NOMO-1 treated with dmso at 0.1 percent for 144 hours (cell line): ENCODE measurements around the gene JSRP1.
A peak's percentile ranks its signal among the peaks of the same experiment; 100 is the strongest.
"Not testable (repeated sequence)": the region's sequence is repeated elsewhere in the genome, so short reads cannot be mapped to it uniquely, and the experiment has no call there.

Experiments used
- DNase-seq: peaks from one replicate; lab custom pipeline; 2025; ENCODE audit not compliant: unreplicated experiment; lab: John Stamatoyannopoulos, UW

The JSRP1 gene

GRCh38 chr19:2282862-2283237, 26.6 kb upstream of the JSRP1 start:
- no peak for DNase-seq

DNA sequence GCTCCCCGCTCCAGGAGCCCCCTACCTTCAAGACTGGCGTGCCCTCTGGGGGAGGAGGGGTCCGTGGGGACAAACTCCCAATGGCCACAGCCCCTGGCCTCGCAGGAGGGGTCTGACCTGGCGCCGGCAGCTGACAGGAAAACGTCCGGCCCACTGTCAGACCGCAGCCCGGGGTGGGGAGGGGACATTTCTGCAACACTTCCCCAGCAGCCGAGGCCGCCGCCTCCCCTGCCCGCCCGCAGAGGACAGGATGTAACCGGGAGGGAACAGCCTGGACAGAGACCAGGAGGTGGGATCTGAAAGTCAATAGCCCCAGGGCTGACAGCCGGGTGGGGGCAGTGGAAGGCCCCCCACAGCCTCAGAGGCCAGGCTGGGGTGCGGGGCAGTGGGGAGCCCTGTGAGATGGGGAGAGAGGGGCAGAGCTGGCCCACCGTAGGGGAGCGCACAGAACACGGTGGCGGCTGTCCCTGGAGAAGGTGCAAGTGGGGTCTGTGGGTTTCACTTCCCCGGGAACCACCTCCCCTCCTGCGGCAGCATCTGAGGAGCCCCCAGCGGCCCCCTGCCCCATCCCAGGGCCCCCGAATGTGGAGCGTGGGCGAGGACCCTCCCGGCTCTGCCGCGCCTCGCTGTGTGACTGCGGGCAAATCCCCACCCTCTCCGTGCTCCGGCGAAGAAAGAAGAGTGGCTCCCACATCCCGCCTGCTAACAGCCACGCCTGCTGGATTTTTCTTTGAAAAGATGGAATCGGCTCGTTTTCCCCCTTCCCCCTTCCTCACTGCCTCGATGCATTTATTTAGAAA, 26.0 kb upstream of the JSRP1 start, which contains the start of gene PEAK3:
TSS of gene PEAK3 (minus strand) at position 114 of the 800 bp plus-strand sequence. CDS start 1,244 bp downstream, outside the sequence.
- peak; percentile 57 for DNase-seq

- not testable (repeated sequence) for DNase-seq
Observed at GRCh38 chr19:2281265-2282061, 25.2 kb upstream of the JSRP1 start.

DNA sequence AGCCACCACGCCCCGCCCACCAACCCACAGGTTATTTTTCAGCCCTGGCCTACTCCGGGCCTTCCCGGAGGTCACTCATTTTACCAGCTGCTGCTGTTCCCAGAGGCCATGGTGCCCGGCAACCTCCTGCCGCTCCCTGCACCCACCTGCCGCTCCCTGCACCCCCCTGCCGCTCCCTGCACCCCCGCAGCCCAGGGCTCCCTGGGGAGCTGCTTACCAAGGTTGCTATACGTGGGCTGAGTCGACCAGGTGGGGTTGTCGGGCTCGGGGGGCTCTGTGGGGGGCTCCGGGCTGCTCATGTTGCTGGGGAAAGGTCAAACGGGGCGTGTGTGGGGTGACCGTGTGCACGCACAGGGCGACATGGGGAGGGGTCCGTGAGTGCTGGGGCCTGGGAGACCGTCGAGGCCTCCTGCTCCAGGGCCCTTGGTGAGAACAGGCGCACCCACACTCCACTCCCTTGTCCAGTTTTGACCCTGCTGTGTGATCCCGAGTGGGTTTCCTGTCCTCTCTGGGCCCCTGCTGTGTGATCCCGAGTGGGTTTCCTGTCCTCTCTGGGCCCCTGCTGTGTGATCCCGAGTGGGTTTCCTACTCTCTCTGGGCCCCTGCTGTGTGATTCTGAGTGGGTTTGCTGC, 24.5 kb upstream of the JSRP1 start:
- DNase-seq = no peak

DNA sequence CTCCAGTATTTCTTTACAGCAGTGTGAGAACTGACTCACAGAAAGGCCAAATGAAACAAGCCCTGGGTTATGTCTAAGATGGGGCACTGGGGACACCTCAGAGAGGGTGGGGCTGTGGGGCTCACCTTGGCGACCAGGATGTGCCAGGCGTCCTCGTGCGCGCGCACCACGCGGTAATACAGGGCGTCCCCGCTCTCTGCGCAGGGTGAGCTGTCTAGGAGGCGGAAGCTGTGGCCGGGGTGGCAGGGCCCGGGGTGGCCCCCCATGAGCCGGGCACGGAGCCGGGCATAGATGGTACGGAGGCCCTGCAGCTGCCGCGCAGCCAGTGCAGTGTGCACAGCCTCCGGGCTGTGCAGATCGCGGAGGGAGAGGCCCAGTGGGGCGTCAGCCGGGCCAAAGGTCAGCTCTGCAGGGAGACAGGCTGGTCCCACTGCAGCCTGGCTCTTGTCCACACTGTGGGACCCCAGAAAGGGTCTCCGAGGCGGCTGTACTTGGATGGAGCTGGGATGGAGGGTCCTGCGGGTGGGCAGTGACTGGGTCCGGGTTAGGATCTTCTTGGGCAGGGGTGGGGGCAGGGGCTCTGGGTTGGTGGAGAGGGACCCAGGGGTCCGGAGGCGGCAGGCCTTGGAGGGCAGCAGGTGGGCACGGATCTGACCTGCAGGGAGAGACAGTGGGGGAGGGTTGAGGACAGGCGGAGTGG, 22.4 kb upstream of the JSRP1 start:
- DNase-seq = no peak

GRCh38 chr19:2277138-2277537, 20.9 kb upstream of the JSRP1 start:
- no peak for DNase-seq

- no peak for DNase-seq
Observed at GRCh38 chr19:2276429-2276986, 20.3 kb upstream of the JSRP1 start.

GRCh38 chr19:2275588-2276428, 19.6 kb upstream of the JSRP1 start:
- DNase-seq = no peak

- DNase-seq = peak; percentile 46
Observed at GRCh38 chr19:2274931-2275535, 18.8 kb upstream of the JSRP1 start.

GRCh38 chr19:2274185-2274711, 18.0 kb upstream of the JSRP1 start:
- DNase-seq = no peak

DNA sequence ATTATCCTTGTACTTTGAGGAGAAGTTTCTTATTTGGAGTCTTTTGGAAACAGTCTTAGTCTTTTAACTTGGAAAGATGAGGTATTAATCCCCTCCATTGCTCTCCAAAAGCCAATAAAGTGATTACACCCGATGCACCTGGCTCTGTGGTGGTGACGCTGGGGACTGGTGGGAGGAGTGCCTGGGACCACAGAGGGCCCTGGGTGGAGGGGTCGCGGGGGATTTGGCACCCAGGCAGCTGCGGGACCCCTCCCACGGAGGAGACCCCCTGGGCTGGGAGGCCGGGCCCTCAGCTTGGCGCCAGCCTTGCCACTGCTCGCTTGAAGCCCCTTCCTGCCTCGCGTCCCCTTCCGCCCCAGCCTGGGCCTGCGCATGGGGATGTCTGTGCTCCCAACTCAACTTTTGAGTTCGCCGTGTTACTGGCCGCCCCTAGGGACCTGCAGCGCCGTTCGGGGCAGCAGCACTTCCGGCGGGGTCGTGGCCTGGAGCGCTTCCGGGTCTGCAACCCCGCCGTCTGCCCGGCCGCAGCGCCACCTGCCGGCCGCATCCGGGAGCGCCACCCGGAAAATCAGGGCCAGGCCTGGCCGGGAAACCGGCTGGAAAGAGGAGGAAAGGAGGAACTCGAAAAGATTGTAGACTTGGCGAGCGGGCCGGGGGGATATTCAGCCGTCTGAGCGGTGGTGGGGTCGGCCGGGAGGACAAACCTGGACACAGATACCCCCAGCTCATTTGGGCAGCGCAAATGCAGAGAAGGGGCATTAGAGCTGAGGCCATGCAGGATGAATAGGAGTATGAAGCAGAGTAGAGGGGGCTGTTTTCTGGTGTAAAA, 17.4 kb upstream of the JSRP1 start:
- peak; percentile 85 for DNase-seq

- no peak for DNase-seq
Observed at GRCh38 chr19:2271234-2272103, 15.3 kb upstream of the JSRP1 start.

DNA sequence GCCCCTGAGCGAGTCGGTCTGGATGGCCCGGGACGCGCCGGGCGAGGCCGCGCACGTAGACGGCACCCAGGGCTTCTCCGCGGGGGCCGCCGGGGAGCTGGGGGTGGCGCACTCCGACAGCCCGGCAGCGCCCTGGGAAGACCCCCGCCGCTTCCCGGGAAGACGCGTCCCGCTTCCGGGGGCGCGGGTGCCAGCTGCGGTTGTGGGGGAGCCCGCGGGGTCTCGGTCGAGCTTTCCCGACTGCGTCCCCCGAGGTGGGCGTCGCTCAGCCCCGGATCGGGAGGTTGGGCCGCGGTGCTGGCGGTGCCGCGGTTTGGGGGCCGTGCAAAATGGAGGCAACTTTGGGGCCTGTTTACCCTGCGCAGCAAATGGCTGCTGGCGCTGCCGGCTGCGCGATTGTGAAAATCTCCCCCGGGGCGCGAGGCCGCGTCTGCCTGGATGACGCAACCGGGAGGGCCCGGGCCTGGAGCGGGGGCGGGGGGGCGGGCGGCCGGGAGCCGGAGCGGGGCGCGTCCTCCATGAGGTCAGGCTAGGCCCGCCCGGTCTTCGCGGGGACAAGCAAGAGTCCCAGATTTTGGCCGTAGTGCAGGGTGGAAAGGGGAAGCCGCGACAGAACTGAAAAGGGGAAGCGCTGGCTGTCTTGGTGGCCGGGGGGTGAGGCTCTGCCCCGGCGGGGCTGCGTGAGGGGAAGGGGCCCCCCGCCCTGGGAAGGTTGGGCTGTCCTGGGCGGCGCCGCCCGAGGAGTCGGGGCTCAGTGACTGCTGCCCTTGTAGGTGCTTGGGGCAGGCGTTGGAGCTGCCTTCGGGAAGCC, 14.4 kb upstream of the JSRP1 start:
- peak; percentile 98 for DNase-seq

GRCh38 chr19:2270157-2270422, 13.9 kb upstream of the JSRP1 start:
- DNase-seq = no peak

DNA sequence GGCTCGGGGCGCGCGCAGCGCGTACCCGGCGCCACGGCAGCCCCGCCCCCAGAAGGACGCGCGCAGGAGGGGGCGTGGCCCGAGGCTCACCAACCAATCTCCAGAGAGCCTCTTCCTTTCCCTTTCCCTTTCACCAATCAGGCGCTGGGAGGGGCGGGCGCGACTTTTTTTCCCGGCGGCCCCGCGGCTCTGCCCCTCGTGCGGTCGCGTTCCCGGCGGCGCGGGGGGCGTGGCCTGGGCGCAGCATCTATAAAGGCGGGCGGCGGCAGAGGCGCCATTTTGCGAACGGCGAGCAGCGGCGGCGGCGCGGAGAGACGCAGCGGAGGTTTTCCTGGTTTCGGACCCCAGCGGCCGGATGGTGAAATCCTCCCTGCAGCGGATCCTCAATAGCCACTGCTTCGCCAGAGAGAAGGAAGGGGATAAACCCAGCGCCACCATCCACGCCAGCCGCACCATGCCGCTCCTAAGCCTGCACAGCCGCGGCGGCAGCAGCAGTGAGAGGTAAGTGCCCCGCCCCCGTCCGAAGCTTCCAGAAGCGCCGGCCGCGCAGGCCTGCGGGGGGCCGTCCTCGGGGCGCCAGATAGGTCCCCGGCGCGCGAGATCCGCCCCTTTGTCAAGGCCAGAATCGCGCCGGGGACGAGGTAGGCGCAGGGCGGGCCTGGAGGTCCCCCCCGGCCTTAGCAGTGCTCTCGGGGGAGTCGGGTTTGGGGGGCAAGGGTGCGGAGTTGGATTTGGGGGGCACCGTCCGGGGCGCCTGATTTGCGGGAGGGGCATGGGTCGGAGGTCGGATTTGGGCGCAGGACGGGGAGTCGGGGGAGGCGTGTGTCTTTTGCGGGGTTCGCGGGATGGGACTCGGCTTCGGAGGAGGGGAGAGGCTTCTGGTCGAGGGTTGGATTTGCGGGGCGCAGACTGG, 13.3 kb upstream of the JSRP1 start:
- peak; percentile 95 for DNase-seq

DNA sequence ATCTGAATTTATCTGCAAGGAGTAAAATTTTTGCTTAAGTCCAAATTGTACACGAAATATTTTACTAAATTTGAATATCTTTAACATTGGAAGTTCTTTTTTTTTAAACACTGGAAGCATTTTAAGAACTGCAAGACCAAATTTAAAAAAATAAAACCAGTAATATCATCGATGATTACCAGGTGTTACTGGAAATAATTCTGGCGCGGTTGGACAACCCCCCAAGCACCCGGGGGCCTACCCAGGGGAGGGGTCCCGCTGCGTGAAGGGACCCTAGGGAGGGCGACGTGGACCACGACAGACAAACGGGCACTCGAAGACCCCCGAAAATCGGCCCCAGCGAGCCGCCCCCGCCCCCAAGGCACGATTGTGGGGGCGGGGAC, 12.6 kb upstream of the JSRP1 start:
- no peak for DNase-seq
